ENCODE measurements around the gene TMEM271. TPM values are rescaled to one million over a fixed set of nuclear protein-coding genes. Genes with fewer than 3 reads are reported as not detected.

TMEM271 gene
- total RNA-seq, 4 donors from 2014 or later = not detected

GRCh38 chr4:620201-620600 is 44.1 kb upstream of the TMEM271 start:
- ATAC-seq (no peak), DNase-seq (no peak)
- H3K27ac ChIP-seq = no peak overlapping the region
- H3K27me3 ChIP-seq = peaks cover 0 to 6% (median 0%) of the 10 kb centered on the region in 3 donors
- no peak overlapping the region for H3K4me3 ChIP-seq
- H3K9me3 ChIP-seq = no peaks in the 10 kb centered on the region
- H3K36me3 ChIP-seq = no peaks in the 10 kb centered on the region
- in situ Hi-C loops (cut with MboI; ENCODE audit: low sequenced_read_pairs in 4 of 4) = no loop called here
- no peaks in the 10 kb centered on the region for H3K4me1 ChIP-seq
- TF ChIP-seq POLR2A (IDR thresholded peaks at IDR 0.05) = no peak
- TF ChIP-seq, protein P1, sequence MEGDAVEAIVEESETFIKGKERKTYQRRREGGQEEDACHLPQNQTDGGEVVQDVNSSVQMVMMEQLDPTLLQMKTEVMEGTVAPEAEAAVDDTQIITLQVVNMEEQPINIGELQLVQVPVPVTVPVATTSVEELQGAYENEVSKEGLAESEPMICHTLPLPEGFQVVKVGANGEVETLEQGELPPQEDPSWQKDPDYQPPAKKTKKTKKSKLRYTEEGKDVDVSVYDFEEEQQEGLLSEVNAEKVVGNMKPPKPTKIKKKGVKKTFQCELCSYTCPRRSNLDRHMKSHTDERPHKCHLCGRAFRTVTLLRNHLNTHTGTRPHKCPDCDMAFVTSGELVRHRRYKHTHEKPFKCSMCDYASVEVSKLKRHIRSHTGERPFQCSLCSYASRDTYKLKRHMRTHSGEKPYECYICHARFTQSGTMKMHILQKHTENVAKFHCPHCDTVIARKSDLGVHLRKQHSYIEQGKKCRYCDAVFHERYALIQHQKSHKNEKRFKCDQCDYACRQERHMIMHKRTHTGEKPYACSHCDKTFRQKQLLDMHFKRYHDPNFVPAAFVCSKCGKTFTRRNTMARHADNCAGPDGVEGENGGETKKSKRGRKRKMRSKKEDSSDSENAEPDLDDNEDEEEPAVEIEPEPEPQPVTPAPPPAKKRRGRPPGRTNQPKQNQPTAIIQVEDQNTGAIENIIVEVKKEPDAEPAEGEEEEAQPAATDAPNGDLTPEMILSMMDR (IDR thresholded peaks at IDR 0.05 in 4 of 5, conservative IDR thresholded peaks at IDR 0.05 in 1 of 5) = no peak
- intact Hi-C loops (cut with DNase I; ENCODE audit: low total_unique reads) = no loop called here

GRCh38 chr4:617644-618641 is 41.8 kb upstream of the TMEM271 start:
- no peak for ATAC-seq
- intact Hi-C loops (cut with DNase I; ENCODE audit: low total_unique reads) (no loop called here), in situ Hi-C loops (cut with MboI; ENCODE audit: low sequenced_read_pairs in 4 of 4) (no loop called here)
- TF ChIP-seq POLR2A (IDR thresholded peaks at IDR 0.05) = no peak
- TF ChIP-seq, protein P1 (IDR thresholded peaks at IDR 0.05 in 4 of 5, conservative IDR thresholded peaks at IDR 0.05 in 1 of 5) = no peak
- no peaks in the 10 kb centered on the region for H3K36me3 ChIP-seq
- no peaks in the 10 kb centered on the region for H3K4me1 ChIP-seq
- no peak overlapping the region for H3K27ac ChIP-seq
- H3K27me3 ChIP-seq = peaks cover 0 to 6% (median 0%) of the 10 kb centered on the region in 3 donors
- H3K9me3 ChIP-seq = no peaks in the 10 kb centered on the region
- no peak for DNase-seq
- no peak overlapping the region for H3K4me3 ChIP-seq

DNA sequence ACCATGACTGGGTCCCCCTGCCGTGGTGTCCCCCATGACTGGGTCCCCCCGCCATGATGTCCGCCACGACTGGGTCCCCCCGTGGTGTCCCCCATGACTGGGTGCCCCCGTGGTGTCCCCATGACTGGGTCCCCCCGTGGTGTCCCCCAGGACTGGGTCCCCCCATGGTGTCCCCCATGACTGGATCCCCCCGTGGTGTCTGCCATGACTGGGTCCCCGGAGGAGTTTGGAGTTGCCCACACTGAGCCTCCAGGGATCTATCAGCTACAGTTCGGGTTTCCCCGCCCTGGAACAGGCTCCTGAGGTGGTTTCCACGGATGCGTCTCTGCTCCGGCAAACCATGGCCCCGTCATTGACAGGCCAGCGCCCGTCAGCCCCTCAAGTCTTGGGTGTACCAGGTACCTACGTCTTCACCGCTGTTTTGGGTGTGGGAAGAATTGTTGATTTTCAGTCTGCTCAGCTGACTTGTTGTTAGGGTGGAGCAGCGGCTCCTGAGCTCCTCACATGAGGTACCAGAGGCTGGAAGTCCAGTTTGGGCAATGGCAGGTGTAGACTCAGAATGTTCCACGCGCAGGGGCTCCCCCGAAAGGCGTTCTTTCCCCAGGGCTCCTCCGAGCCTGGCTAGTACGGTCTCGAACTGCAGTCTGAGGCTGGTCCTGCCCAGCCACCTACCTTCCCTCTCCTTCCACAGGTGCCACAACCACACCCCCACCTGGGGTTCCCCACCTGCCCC is 41.0 kb upstream of the TMEM271 start:
- no peaks in the 10 kb centered on the region for H3K36me3 ChIP-seq
- H3K4me3 ChIP-seq = no peak overlapping the region
- intact Hi-C loops (cut with DNase I; ENCODE audit: low total_unique reads) = no loop called here
- TF ChIP-seq, protein P1 (IDR thresholded peaks at IDR 0.05 in 4 of 5, conservative IDR thresholded peaks at IDR 0.05 in 1 of 5) = no peak
- no peak for TF ChIP-seq POLR2A (IDR thresholded peaks at IDR 0.05)
- no peak overlapping the region for H3K27ac ChIP-seq
- no peak for DNase-seq
- in situ Hi-C loops (cut with MboI; ENCODE audit: low sequenced_read_pairs in 4 of 4) = no loop called here
- H3K27me3 ChIP-seq = peaks cover 0 to 6% (median 0%) of the 10 kb centered on the region in 3 donors
- H3K9me3 ChIP-seq = no peaks in the 10 kb centered on the region
- no peak for ATAC-seq
- H3K4me1 ChIP-seq = no peaks in the 10 kb centered on the region

DNA sequence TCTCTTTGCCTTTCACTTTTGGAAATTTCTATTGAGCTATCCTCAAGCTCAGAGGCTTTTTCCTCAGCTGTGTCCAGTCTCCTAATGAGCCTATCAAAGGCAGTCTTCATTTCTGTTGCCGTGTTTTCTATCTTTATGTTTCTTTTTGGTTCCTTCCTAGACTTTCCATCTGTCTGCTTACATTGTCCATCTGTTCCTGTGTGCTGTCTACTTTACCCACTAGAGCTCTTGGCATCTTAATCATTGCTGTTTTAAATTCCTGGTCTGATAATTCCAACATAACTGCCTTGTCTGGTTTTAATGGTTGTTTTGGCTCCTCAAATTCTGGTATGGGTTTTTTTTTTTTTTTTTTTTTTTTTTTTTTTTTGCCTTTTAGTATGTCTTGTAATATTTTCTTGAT is 40.0 kb upstream of the TMEM271 start:
- no peak overlapping the region for H3K27ac ChIP-seq
- intact Hi-C loops (cut with DNase I; ENCODE audit: low total_unique reads) = no loop called here
- H3K27me3 ChIP-seq = peaks cover 0 to 6% (median 0%) of the 10 kb centered on the region in 3 donors
- in situ Hi-C loops (cut with MboI; ENCODE audit: low sequenced_read_pairs in 4 of 4) = no loop called here
- H3K4me3 ChIP-seq = no peak overlapping the region
- no peaks in the 10 kb centered on the region for H3K36me3 ChIP-seq
- TF ChIP-seq POLR2A (IDR thresholded peaks at IDR 0.05) = no peak
- TF ChIP-seq, protein P1 (IDR thresholded peaks at IDR 0.05 in 4 of 5, conservative IDR thresholded peaks at IDR 0.05 in 1 of 5) = no peak
- DNase-seq (no peak), ATAC-seq (no peak)
- H3K4me1 ChIP-seq = no peaks in the 10 kb centered on the region
- no peaks in the 10 kb centered on the region for H3K9me3 ChIP-seq

Measured in gastrocnemius medialis (tissue), 4 donors.